ENCODE data around the gene TMEM143. TPM values are rescaled to one million over a fixed set of nuclear protein-coding genes. Genes with fewer than 3 reads are reported as not detected.

TMEM143 gene
- total and polyA plus RNA-seq, 2 of the 8 experiments (the other 6 are each of a cell fraction or from before 2014, with no cell fraction given) = 14.2 to 19.1 TPM

DNA sequence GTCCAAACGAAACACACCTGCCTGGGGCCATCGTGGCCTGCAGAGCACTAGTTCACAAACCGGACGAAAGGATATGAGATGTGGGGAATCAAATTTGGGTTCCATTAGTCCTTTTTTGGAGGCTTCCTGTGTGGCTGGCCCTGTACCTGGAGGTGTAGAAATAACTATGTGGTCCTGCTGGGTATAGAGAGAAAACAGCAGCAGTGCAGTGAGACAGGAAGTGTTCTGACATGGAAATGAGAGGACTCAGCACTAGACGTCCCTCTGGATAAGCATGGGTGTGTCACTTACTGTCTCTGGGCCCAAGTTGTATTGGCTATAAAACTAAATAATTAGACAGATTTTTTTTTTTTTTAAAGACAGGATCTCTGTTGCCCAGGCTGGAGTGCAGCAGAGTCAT lies 15.3 kb upstream of the TMEM143 start:
- H3K23ac ChIP-seq (ENCODE audit: insufficient read length) = no peak overlapping the region
- H3K27ac ChIP-seq (ENCODE audit: low read depth, low read length) = no peak overlapping the region
- H3K9ac ChIP-seq (replicated peaks in 1 of 4; ENCODE audit: extremely low read depth in 1 of 4, low read depth in 3 of 4, low read length in 3 of 4) = no peak overlapping the region
- ChIA-PET CTCF (ENCODE audit: partially characterized antibody) (interaction anchor here (0.6 to 3.1 kb wide), 2 partner anchors 12 to 1761 kb away, joined by 5 to 25 read pairs; partner anchors contain the start of gene KDELR1), POLR2A (ENCODE audit: partially characterized antibody) (interaction anchor here (0.8 kb wide), 1 partner anchor 12 kb away, joined by 4 read pairs; the partner anchor contains the start of gene KDELR1)
- no peak overlapping the region for H3K4ac ChIP-seq (replicated peaks; ENCODE audit: insufficient read length, low read depth, low read length)
- no peak overlapping the region for H2BK12ac ChIP-seq (ENCODE audit: low read depth, low read length)
- no peak overlapping the region for H3K18ac ChIP-seq (ENCODE audit: extremely low read depth, low read length)
- no peak overlapping the region for H4K91ac ChIP-seq (replicated peaks; ENCODE audit: insufficient read length, low read length)
- H3K27me3 ChIP-seq (replicated peaks in 1 of 4; ENCODE audit: control insufficient read depth in 3 of 4, extremely low read depth in 1 of 4, insufficient read depth in 3 of 4, low read length in 3 of 4) = peaks cover 0 to 2% (median 0%) of the 10 kb centered on the region in 4 experiments; a peak in 1 of 7 replicates
- H2BK20ac ChIP-seq (ENCODE audit: low read length) = no peak overlapping the region
- no peak overlapping the region for H2AFZ ChIP-seq (ENCODE audit: low read length)
- no peak overlapping the region for H4K8ac ChIP-seq (ENCODE audit: extremely low read depth, insufficient read depth, low read length)
- no peak overlapping the region for H2AK5ac ChIP-seq (ENCODE audit: low read depth, low read length)
- no peaks in the 10 kb centered on the region for H3K23me2 ChIP-seq (ENCODE audit: low read depth, low read length)
- no peak overlapping the region for H3K4me3 ChIP-seq (ENCODE audit: extremely low read depth in 1 of 4, insufficient read depth in 2 of 4, low read depth in 3 of 4, low read length in 4 of 4)
- no peak overlapping the region for H3K4me2 ChIP-seq (ENCODE audit: insufficient read depth in 1 of 2, low read depth in 2 of 2, low read length in 2 of 2)
- no peak overlapping the region for H2BK15ac ChIP-seq (ENCODE audit: low read length)
- H3K36me3 ChIP-seq (ENCODE audit: control insufficient read depth in 2 of 4, insufficient read depth in 4 of 4, low read length in 3 of 4) = peaks cover 2 to 21% (median 11%) of the 10 kb centered on the region in 4 experiments; a peak in 6 of 8 replicates
- H3K56ac ChIP-seq (replicated peaks; ENCODE audit: insufficient read length, low read depth, low read length) = no peak overlapping the region
- H3K79me2 ChIP-seq (ENCODE audit: control insufficient read depth in 1 of 2, insufficient read depth in 2 of 2, low read length in 2 of 2) = no peaks in the 10 kb centered on the region
- FAIRE-seq (no peak), DNase-seq (ENCODE audit: low read depth in 1 of 2, low spot score in 2 of 2) (no peak)
- WGBS, 2 experiments (ENCODE audit: extremely low coverage in 1 of 2, insufficient coverage in 1 of 2, insufficient read length in 1 of 2, insufficient replicate concordance in 2 of 2, low coverage in 1 of 2, low lambda C conversion rate in 2 of 2, missing lambda C conversion rate in 1 of 2) = 92% methylated on average over 5 of the region's 5 CpGs; no CpG with 5 or more reads in 1 of the 2 experiments
- no peaks in the 10 kb centered on the region for H3K79me1 ChIP-seq (ENCODE audit: low read depth, low read length)
- H3K14ac ChIP-seq (ENCODE audit: insufficient read length) = no peak overlapping the region
- no peak overlapping the region for H2BK120ac ChIP-seq (replicated peaks; ENCODE audit: low read depth, low read length)
- no peaks in the 10 kb centered on the region for H3K9me3 ChIP-seq (ENCODE audit: insufficient read depth in 2 of 2, low read depth in 1 of 2, low read length in 1 of 2)
- H4K20me1 ChIP-seq (replicated peaks in 1 of 2; ENCODE audit: control insufficient read depth in 1 of 2, insufficient read depth in 2 of 2, low read length in 2 of 2) = peaks cover 0 to 1% of the 10 kb centered on the region in 2 experiments
- H3K4me1 ChIP-seq (replicated peaks in 1 of 4; ENCODE audit: control insufficient read depth in 3 of 4, insufficient read depth in 4 of 4, low read length in 3 of 4) = no peaks in the 10 kb centered on the region; a peak in 1 of 7 replicates
- no peak overlapping the region for H2BK5ac ChIP-seq (ENCODE audit: low read depth, low read length)
- no peak overlapping the region for H4K5ac ChIP-seq (ENCODE audit: insufficient read length, low read depth, low read length)
- TF ChIP-seq TCF12 (IDR thresholded peaks at IDR 0.05; ENCODE audit: low read depth, low read length) (no peak), CTBP2 (IDR thresholded peaks at IDR 0.05; ENCODE audit: borderline replicate concordance, insufficient read depth, insufficient read length, low read length) (no peak), SP2 (IDR thresholded peaks at IDR 0.05; ENCODE audit: low read length) (no peak), POLR2AphosphoS5 (IDR thresholded peaks at IDR 0.05; ENCODE audit: low read depth, low read length) (no peak), CBX8 (IDR thresholded peaks at IDR 0.05; ENCODE audit: borderline replicate concordance, low read depth, low read length) (no peak), TAF7 (optimal IDR thresholded peaks at IDR 0.05; ENCODE audit: borderline replicate concordance, low read depth, low read length) (no peak), RXRA (IDR thresholded peaks at IDR 0.05; ENCODE audit: insufficient read depth, low read depth, low read length) (no peak), TBP (IDR thresholded peaks at IDR 0.05; ENCODE audit: low read depth, low read length) (no peak), HDAC2 (IDR thresholded peaks at IDR 0.05; ENCODE audit: borderline replicate concordance in 1 of 2, low read depth in 2 of 2, low read length in 2 of 2) (no peak), POU5F1 (IDR thresholded peaks at IDR 0.05; ENCODE audit: low read depth, low read length) (no peak), PHF8 (conservative IDR thresholded peaks at IDR 0.05; ENCODE audit: low read depth, low read length) (no peak), RBBP5 (IDR thresholded peaks at IDR 0.05; ENCODE audit: borderline replicate concordance, low read depth, low read length) (no peak)
- TF ChIP-seq, protein P1, sequence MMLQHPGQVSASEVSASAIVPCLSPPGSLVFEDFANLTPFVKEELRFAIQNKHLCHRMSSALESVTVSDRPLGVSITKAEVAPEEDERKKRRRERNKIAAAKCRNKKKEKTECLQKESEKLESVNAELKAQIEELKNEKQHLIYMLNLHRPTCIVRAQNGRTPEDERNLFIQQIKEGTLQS (IDR thresholded peaks at IDR 0.05; ENCODE audit: insufficient read depth, low read depth, low read length) = no peak
